Neutrophil (primary cell): ENCODE results near the gene MALRD1.

ENCODE experiments used
- H3K27ac ChIP-seq: fragments of 200-600 bp; sonication (generic); 2 replicates; pipeline ENCODE4 v1.5.1; 2016; ENCODE audit warnings: mild to moderate bottlenecking, moderate library complexity
- H3K27me3 ChIP-seq: fragments of 200-600 bp; sonication (generic); 2 replicates; pipeline ENCODE4 v1.6.0; 2016; ENCODE audit warnings: mild to moderate bottlenecking
- H3K36me3 ChIP-seq: fragments of 200-600 bp; sonication (generic); 2 replicates; pipeline ENCODE4 v1.5.1; 2017
- H3K4me1 ChIP-seq, 2 experiments: fragments of 200-600 bp in 1 of 2; sonication (generic) in 1 of 2; 1 replicate in 1 of 2; 2 replicates in 1 of 2; pipeline versions ENCODE4 v1.5.1 to v1.6.1; 2013 to 2016; ENCODE audit warnings: low read depth in 1 of 2, low read length in 1 of 2, mild to moderate bottlenecking in 1 of 2, moderate library complexity in 1 of 2; ENCODE audit not compliant: control insufficient read depth in 1 of 2, insufficient read depth in 1 of 2
- H3K4me3 ChIP-seq, 2 experiments: fragments of 200-600 bp in 1 of 2; sonication (generic) in 1 of 2; 1 replicate in 1 of 2; 2 replicates in 1 of 2; pipeline ENCODE4 v1.5.1; 2013 to 2016; ENCODE audit warnings: low read depth in 1 of 2, low read length in 1 of 2, mild to moderate bottlenecking in 1 of 2, moderate library complexity in 1 of 2
- H3K9me3 ChIP-seq: fragments of 200-600 bp; sonication (generic); 2 replicates; pipeline ENCODE4 v1.5.1; 2016
- CTCF ChIP-seq: fragments of 200-600 bp; sonication (generic); IDR thresholded peaks from 2 replicates; pipeline ENCODE4 v1.5.1; 2016; ENCODE audit warnings: antibody characterized with exemption

MALRD1 gene

GRCh38 chr10:19656420-19657042 is 607.9 kb downstream of the MALRD1 start:
- no peak for TF ChIP-seq CTCF
- H3K27me3 ChIP-seq: no peaks in the 10 kb centered on the region
- H3K27ac ChIP-seq: no peak overlapping the region
- no peaks in the 10 kb centered on the region for H3K9me3 ChIP-seq
- no peaks in the 10 kb centered on the region for H3K36me3 ChIP-seq
- H3K4me1 ChIP-seq: no peaks in the 10 kb centered on the region
- no peak overlapping the region for H3K4me3 ChIP-seq

GRCh38 chr10:19658131-19658530 is 609.5 kb downstream of the MALRD1 start:
- no peak for TF ChIP-seq CTCF
- H3K36me3 ChIP-seq: no peaks in the 10 kb centered on the region
- no peaks in the 10 kb centered on the region for H3K9me3 ChIP-seq
- no peak overlapping the region for H3K4me3 ChIP-seq
- H3K27ac ChIP-seq: no peak overlapping the region
- no peaks in the 10 kb centered on the region for H3K27me3 ChIP-seq
- no peaks in the 10 kb centered on the region for H3K4me1 ChIP-seq

- Histone ChIP-seq H3K9me3 (no peaks in the 10 kb centered on the region), H3K27ac (no peak overlapping the region), H3K4me1 (no peaks in the 10 kb centered on the region), H3K36me3 (no peaks in the 10 kb centered on the region), H3K4me3 (no peak overlapping the region), H3K27me3 (no peaks in the 10 kb centered on the region)
- TF ChIP-seq CTCF: no peak
Measured at GRCh38 chr10:19658622-19659233, 610.1 kb downstream of the MALRD1 start.

GRCh38 chr10:19659920-19660655 is 611.5 kb downstream of the MALRD1 start:
- H3K4me1 ChIP-seq: no peaks in the 10 kb centered on the region
- no peaks in the 10 kb centered on the region for H3K9me3 ChIP-seq
- no peaks in the 10 kb centered on the region for H3K27me3 ChIP-seq
- H3K36me3 ChIP-seq: no peaks in the 10 kb centered on the region
- no peak overlapping the region for H3K4me3 ChIP-seq
- TF ChIP-seq CTCF: no peak
- no peak overlapping the region for H3K27ac ChIP-seq

- no peak overlapping the region for H3K4me3 ChIP-seq
- H3K27me3 ChIP-seq: no peaks in the 10 kb centered on the region
- no peaks in the 10 kb centered on the region for H3K9me3 ChIP-seq
- no peaks in the 10 kb centered on the region for H3K36me3 ChIP-seq
- TF ChIP-seq CTCF: no peak
- H3K27ac ChIP-seq: no peak overlapping the region
- H3K4me1 ChIP-seq: no peaks in the 10 kb centered on the region
Measured at GRCh38 chr10:19663344-19663743, 614.7 kb downstream of the MALRD1 start.
